ENCODE results near the gene YKT6.

YKT6 gene

DNA sequence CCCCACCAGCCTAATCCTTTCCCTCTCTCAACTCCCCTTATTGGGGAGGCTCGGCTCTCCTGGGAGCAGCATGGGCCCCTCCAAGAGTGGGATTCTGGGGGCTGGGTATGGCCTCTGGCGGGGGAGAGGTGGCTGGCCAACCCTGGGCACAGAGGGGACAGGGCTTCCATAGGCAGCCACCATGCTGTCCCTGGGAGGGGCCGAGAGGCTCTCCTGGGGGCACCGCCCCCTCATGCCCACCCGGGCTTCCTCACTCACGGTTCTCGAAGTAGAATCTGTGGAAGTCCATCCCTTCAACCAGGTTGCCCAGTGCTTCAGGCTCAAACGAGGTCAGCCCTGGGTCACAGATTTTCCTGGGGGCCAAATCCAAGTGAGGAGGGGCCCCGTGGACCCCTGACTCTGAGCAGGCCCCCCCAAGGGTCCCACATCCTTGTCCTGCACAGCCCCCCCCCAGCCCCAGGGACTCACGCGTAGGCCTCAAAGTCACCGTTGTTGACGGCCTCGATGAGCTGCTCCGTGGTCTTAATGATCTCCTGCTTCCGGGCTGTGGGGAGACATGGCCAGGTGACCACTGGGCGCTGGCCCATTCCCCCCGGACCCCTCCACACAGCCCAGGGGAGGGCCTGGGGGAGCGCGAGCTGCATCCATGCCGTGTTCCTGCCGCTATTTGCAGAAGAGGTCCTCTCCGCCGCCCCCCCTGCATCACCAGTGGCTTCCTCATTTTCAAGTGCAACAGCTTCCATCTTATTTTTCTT, 19.8 kb downstream of the YKT6 start:
- TF ChIP-seq, protein P1, sequence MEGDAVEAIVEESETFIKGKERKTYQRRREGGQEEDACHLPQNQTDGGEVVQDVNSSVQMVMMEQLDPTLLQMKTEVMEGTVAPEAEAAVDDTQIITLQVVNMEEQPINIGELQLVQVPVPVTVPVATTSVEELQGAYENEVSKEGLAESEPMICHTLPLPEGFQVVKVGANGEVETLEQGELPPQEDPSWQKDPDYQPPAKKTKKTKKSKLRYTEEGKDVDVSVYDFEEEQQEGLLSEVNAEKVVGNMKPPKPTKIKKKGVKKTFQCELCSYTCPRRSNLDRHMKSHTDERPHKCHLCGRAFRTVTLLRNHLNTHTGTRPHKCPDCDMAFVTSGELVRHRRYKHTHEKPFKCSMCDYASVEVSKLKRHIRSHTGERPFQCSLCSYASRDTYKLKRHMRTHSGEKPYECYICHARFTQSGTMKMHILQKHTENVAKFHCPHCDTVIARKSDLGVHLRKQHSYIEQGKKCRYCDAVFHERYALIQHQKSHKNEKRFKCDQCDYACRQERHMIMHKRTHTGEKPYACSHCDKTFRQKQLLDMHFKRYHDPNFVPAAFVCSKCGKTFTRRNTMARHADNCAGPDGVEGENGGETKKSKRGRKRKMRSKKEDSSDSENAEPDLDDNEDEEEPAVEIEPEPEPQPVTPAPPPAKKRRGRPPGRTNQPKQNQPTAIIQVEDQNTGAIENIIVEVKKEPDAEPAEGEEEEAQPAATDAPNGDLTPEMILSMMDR (IDR thresholded peaks at IDR 0.05; ENCODE audit: low read depth, low read length), result no peak
- no peak for DNase-seq (ENCODE audit: low read depth, low spot score)
- H3K4me3 ChIP-seq (ENCODE audit: low read depth, low read length), result no peak overlapping the region
- in situ Hi-C loops (cut with HindIII; ENCODE audit: low sequenced_read_pairs), result no loop called here

DNA sequence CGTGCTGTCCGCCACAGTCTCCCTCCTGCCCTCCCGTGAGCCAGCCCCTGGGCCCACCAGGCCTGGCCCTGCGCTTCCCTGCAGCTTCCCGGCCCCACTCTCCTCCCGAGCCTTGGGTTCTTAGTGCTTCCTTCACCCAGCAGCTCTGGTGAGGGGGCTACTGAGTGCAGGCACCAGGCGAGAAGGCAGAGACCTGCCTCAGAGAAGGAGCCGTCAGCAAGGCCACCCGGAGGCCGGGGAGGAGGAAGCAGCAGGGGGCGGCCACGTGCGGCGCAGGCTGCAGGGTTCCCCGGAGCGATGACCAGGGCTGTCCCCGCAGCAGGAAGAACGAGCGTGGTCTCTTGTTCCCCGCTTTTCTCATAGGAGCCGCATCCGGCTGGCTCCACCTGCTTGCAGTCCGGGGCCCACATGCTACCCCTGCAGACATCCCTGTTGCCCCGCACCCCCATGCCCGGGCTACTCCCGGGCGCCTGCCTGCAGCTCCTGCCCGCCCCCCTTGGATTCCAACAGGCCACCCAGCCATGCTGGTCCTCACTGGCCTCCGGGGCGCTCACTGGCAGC, 20.5 kb downstream of the YKT6 start:
- DNase-seq (ENCODE audit: low read depth, low spot score), result no peak
- in situ Hi-C loops (cut with HindIII; ENCODE audit: low sequenced_read_pairs), result no loop called here
- H3K4me3 ChIP-seq (ENCODE audit: low read depth, low read length), result no peak overlapping the region
- TF ChIP-seq, protein P1 (IDR thresholded peaks at IDR 0.05; ENCODE audit: low read depth, low read length), result no peak

- DNase-seq (ENCODE audit: low read depth, low spot score), result no peak
- TF ChIP-seq, protein P1 (IDR thresholded peaks at IDR 0.05; ENCODE audit: low read depth, low read length), result no peak
- in situ Hi-C loops (cut with HindIII; ENCODE audit: low sequenced_read_pairs), result no loop called here
- no peak overlapping the region for H3K4me3 ChIP-seq (ENCODE audit: low read depth, low read length)
These were observed 21.3 kb downstream of the YKT6 start for GRCh38 chr7:44222074-44222473.

GRCh38 chr7:44222776-44223261, 22.0 kb downstream of the YKT6 start:
- TF ChIP-seq, protein P1 (IDR thresholded peaks at IDR 0.05; ENCODE audit: low read depth, low read length), result no peak
- in situ Hi-C loops (cut with HindIII; ENCODE audit: low sequenced_read_pairs), result no loop called here
- no peak for DNase-seq (ENCODE audit: low read depth, low spot score)
- no peak overlapping the region for H3K4me3 ChIP-seq (ENCODE audit: low read depth, low read length)

DNA sequence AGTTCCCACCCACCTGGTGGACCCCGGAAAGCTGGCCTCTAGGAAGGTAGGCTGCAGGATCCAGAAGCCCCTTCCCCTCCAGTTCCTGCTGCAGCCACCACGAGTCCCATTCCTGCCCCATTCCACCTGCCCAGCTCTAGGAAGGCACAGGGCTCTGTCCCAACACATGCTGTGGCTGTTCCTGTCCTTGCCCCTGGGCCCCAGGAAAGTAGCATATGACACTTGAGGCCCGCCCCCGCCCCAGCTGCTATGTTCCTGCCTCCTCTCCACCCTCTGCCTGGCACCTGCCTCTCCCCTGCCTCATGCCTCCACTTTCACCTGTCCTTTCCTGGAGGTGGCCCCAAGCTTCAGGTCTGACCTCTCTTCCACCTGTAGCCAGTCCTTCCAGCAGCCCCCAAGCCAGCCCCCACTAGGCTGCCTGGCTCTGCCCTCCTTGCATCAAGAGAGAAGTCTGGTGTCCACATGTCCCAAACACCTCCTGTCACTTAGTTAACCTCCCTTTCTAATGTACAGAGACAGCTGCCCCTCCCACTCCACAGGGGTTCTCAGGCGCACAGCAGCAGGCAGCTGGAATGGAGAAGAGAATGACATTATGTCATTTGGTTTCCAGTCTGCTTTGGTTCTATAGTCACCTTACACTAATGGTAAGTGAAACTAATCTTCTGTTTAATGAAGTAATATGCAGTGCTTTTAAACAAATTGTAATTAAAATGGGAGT, 22.7 kb downstream of the YKT6 start:
- TF ChIP-seq, protein P1 (IDR thresholded peaks at IDR 0.05; ENCODE audit: low read depth, low read length), result no peak
- H3K4me3 ChIP-seq (ENCODE audit: low read depth, low read length), result no peak overlapping the region
- in situ Hi-C loops (cut with HindIII; ENCODE audit: low sequenced_read_pairs), result no loop called here
- DNase-seq (ENCODE audit: low read depth, low spot score), result no peak

- TF ChIP-seq, protein P1 (IDR thresholded peaks at IDR 0.05; ENCODE audit: low read depth, low read length), result no peak
- DNase-seq (ENCODE audit: low read depth, low spot score), result no peak
- H3K4me3 ChIP-seq (ENCODE audit: low read depth, low read length), result no peak overlapping the region
- in situ Hi-C loops (cut with HindIII; ENCODE audit: low sequenced_read_pairs), result no loop called here
These were observed 23.5 kb downstream of the YKT6 start for GRCh38 chr7:44224080-44224973.
